ENCODE data around the gene OBSCN.

Gene OBSCN

DNA sequence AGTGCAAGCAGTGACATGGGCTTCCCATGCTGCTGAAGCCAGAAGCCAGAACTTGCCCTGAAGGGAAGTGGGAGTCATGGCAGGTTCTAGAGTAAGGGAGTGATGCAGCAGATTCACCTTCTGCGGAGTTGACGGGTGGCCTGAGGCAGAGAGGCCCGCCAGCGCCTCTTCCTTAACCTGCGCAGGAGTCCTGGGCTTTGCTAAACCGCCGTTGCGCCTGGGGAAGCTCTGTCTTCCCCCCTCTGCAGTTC lies 67.3 kb downstream of the OBSCN start:
- no peak for DNase-seq (ENCODE audit: low read depth)
- TF ChIP-seq, protein P1, sequence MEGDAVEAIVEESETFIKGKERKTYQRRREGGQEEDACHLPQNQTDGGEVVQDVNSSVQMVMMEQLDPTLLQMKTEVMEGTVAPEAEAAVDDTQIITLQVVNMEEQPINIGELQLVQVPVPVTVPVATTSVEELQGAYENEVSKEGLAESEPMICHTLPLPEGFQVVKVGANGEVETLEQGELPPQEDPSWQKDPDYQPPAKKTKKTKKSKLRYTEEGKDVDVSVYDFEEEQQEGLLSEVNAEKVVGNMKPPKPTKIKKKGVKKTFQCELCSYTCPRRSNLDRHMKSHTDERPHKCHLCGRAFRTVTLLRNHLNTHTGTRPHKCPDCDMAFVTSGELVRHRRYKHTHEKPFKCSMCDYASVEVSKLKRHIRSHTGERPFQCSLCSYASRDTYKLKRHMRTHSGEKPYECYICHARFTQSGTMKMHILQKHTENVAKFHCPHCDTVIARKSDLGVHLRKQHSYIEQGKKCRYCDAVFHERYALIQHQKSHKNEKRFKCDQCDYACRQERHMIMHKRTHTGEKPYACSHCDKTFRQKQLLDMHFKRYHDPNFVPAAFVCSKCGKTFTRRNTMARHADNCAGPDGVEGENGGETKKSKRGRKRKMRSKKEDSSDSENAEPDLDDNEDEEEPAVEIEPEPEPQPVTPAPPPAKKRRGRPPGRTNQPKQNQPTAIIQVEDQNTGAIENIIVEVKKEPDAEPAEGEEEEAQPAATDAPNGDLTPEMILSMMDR (IDR thresholded peaks at IDR 0.05; ENCODE audit: insufficient read depth, low read depth, low read length, missing control alignments) = no peak
- peak overlapping the region; percentile 52 for H3K4me3 ChIP-seq (ENCODE audit: low read length)

GRCh38 chr1:228275430-228276173 lies 67.8 kb downstream of the OBSCN start:
- TF ChIP-seq, protein P1 (IDR thresholded peaks at IDR 0.05; ENCODE audit: insufficient read depth, low read depth, low read length, missing control alignments) = no peak
- H3K4me3 ChIP-seq (ENCODE audit: low read length) = peak overlapping the region; percentile 52
- DNase-seq (ENCODE audit: low read depth) = peak; percentile 85

- TF ChIP-seq, protein P1 (IDR thresholded peaks at IDR 0.05; ENCODE audit: insufficient read depth, low read depth, low read length, missing control alignments) = no peak
- no peak for DNase-seq (ENCODE audit: low read depth)
- peak overlapping the region; percentile 52 for H3K4me3 ChIP-seq (ENCODE audit: low read length)
Observed at GRCh38 chr1:228276174-228276831, 68.5 kb downstream of the OBSCN start.

DNA sequence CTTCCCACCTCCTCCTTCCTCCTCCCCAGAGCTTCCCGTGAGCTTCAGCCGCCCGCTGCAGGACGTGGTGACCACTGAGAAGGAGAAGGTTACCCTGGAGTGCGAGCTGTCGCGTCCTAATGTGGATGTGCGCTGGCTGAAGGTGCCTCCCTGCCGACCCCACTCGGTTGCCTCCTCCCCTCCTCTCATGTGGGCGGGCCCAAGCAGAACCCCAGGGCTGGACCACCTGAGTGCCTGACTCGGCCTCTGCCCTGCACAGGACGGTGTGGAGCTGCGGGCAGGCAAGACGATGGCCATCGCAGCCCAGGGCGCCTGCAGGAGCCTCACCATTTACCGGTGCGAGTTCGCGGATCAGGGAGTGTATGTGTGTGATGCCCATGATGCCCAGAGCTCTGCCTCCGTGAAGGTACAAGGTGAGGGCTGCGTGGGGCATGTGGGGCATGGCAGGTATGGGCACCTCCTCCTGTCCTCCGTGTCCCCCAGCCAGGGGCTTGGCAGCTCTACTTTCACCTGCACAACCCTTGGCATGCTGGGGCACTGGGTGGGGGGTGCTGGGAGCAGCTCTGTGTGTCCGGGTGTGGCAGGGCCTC lies 69.2 kb downstream of the OBSCN start:
- TF ChIP-seq, protein P1 (IDR thresholded peaks at IDR 0.05; ENCODE audit: insufficient read depth, low read depth, low read length, missing control alignments) = no peak
- no peak overlapping the region for H3K4me3 ChIP-seq (ENCODE audit: low read length)
- DNase-seq (ENCODE audit: low read depth) = no peak

DNA sequence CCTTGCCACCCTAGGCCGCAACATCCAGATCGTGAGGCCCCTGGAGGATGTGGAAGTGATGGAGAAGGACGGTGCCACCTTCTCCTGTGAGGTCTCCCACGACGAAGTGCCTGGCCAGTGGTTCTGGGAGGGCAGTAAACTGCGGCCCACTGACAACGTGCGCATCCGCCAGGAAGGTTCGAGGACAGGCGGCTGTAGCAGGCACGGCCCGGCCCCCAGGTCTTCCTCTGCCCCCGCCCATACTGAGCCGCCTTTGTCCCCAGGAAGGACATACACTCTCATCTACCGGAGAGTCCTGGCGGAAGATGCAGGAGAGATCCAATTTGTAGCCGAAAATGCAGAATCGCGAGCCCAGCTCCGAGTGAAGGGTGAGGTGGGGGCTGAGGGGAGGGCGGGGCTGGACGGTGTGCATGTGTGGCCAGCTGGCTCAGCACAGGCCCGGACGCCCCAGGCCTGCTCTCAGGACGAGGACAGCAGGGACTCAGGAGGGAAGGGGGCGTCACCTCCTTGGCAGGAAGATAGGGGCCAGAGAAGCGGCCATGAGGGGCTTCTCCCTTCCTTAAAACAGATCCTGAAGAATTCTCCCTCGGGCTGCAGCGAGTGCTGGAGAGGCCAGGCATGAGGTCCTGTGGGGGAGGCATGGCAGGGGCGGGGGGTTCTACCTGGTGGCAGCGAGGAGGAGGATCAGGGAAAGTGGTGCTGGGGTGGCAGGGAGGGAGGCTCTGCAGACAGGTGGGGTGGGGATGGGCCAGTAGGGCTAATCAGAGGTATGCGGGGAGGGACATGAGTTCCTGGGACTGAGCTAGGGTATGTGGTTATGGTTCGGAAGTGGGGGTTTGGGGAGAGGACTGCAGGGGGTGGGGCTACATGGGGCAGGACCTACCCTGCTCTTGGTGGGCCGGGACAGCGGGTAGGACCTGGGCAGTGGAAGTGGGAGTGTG lies 69.9 kb downstream of the OBSCN start:
- TF ChIP-seq, protein P1 (IDR thresholded peaks at IDR 0.05; ENCODE audit: insufficient read depth, low read depth, low read length, missing control alignments) = no peak
- no peak for DNase-seq (ENCODE audit: low read depth)
- H3K4me3 ChIP-seq (ENCODE audit: low read length) = no peak overlapping the region

- H3K4me3 ChIP-seq (ENCODE audit: low read length) = no peak overlapping the region
- TF ChIP-seq, protein P1 (IDR thresholded peaks at IDR 0.05; ENCODE audit: insufficient read depth, low read depth, low read length, missing control alignments) = no peak
- DNase-seq (ENCODE audit: low read depth) = no peak
Observed at GRCh38 chr1:228278432-228278941, 70.6 kb downstream of the OBSCN start.
